ENCODE results near the gene GTF3C5.
"Not testable (repeated sequence)": the region's sequence is repeated elsewhere in the genome, so short reads cannot be mapped to it uniquely, and the experiment has no call there.

Gene GTF3C5

GRCh38 chr9:133083688-133084087 lies 52.9 kb downstream of the GTF3C5 start:
- CTCF ChIA-PET; H3K27ac ChIP-seq (ENCODE audit: insufficient read depth in 1 of 2, low read depth in 1 of 2, low read length in 2 of 2, poor library complexity in 1 of 2, severe bottlenecking in 2 of 2); H3K27me3 ChIP-seq (replicated peaks in 2 of 5; ENCODE audit: control insufficient read depth in 4 of 5, insufficient read depth in 5 of 5, low read length in 4 of 5); POLR2A ChIA-PET; H3K9me3 ChIP-seq (ENCODE audit: control extremely low read depth in 1 of 5, control insufficient read depth in 4 of 5, insufficient read depth in 2 of 5, low read depth in 1 of 5, low read length in 4 of 5); H3K4me3 ChIP-seq (ENCODE audit: control insufficient read depth in 1 of 7, extremely low read depth in 1 of 7, insufficient read depth in 4 of 7, low read depth in 2 of 7, low read length in 6 of 7); H3K36me3 ChIP-seq (ENCODE audit: control insufficient read depth in 4 of 4, insufficient read depth in 4 of 4, low read length in 3 of 4); DNase-seq: not testable (repeated sequence)
- H3K4me1 ChIP-seq (ENCODE audit: control extremely low read depth in 1 of 4, control insufficient read depth in 4 of 4, insufficient read depth in 4 of 4, low read length in 3 of 4): peaks cover 2 to 30% (median 21%) of the 10 kb centered on the region in 4 experiments
- WGBS (ENCODE audit: insufficient coverage): no CpG with 5 or more reads among the region's 9 CpGs

GRCh38 chr9:133086212-133086860 lies 55.5 kb downstream of the GTF3C5 start:
- 91% methylated on average over 10 of the region's 17 CpGs for WGBS (ENCODE audit: insufficient coverage)
- H3K9me3 ChIP-seq (ENCODE audit: control extremely low read depth in 1 of 5, control insufficient read depth in 4 of 5, insufficient read depth in 2 of 5, low read depth in 1 of 5, low read length in 4 of 5); DNase-seq; CTCF ChIA-PET; H3K27me3 ChIP-seq (replicated peaks in 2 of 5; ENCODE audit: control insufficient read depth in 4 of 5, insufficient read depth in 5 of 5, low read length in 4 of 5); H3K36me3 ChIP-seq (ENCODE audit: control insufficient read depth in 4 of 4, insufficient read depth in 4 of 4, low read length in 3 of 4); POLR2A ChIA-PET; H3K27ac ChIP-seq (ENCODE audit: insufficient read depth in 1 of 2, low read depth in 1 of 2, low read length in 2 of 2, poor library complexity in 1 of 2, severe bottlenecking in 2 of 2); H3K4me3 ChIP-seq (ENCODE audit: control insufficient read depth in 1 of 7, extremely low read depth in 1 of 7, insufficient read depth in 4 of 7, low read depth in 2 of 7, low read length in 6 of 7): not testable (repeated sequence)
- peaks cover 0 to 13% (median 11%) of the 10 kb centered on the region in 4 experiments for H3K4me1 ChIP-seq (ENCODE audit: control extremely low read depth in 1 of 4, control insufficient read depth in 4 of 4, insufficient read depth in 4 of 4, low read length in 3 of 4)

DNA sequence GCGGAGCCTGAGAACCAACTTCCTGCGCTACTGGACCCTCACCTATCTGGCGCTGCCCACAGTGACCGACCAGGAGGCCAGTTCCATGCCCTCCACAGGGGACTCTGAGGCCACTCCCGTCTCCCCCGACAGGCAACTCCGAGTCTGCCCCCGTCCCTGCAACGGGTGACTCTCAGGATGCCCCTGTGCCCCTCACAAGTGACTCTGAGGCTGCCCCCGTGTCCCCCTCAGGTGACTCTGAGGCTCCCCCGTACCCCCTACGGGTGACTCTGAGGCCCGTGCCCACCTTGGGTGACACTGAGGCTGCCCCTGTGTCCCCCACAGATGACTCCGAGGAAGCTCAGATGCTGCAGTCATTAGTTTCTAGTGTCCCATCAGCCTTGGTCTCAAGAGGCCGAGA lies 56.1 kb downstream of the GTF3C5 start:
- Histone ChIP-seq H3K9me3 (ENCODE audit: control extremely low read depth in 1 of 5, control insufficient read depth in 4 of 5, insufficient read depth in 2 of 5, low read depth in 1 of 5, low read length in 4 of 5) (no peaks in the 10 kb centered on the region), H3K4me1 (ENCODE audit: control extremely low read depth in 1 of 4, control insufficient read depth in 4 of 4, insufficient read depth in 4 of 4, low read length in 3 of 4) (peaks cover 0 to 7% (median 6%) of the 10 kb centered on the region in 4 experiments), H3K36me3 (ENCODE audit: control insufficient read depth in 4 of 4, insufficient read depth in 4 of 4, low read length in 3 of 4) (no peaks in the 10 kb centered on the region), H3K27ac (ENCODE audit: insufficient read depth in 1 of 2, low read depth in 1 of 2, low read length in 2 of 2, poor library complexity in 1 of 2, severe bottlenecking in 2 of 2) (no peak overlapping the region), H3K4me3 (ENCODE audit: control insufficient read depth in 1 of 7, extremely low read depth in 1 of 7, insufficient read depth in 4 of 7, low read depth in 2 of 7, low read length in 6 of 7) (no peak overlapping the region), H3K27me3 (replicated peaks in 2 of 5; ENCODE audit: control insufficient read depth in 4 of 5, insufficient read depth in 5 of 5, low read length in 4 of 5) (no peaks in the 10 kb centered on the region)
- no peak for DNase-seq
- 87% methylated on average over 10 of the region's 15 CpGs for WGBS (ENCODE audit: insufficient coverage)
- CTCF ChIA-PET: no interaction called here
- POLR2A ChIA-PET: no interaction called here

- Histone ChIP-seq H3K9me3 (ENCODE audit: control extremely low read depth in 1 of 5, control insufficient read depth in 4 of 5, insufficient read depth in 2 of 5, low read depth in 1 of 5, low read length in 4 of 5) (no peaks in the 10 kb centered on the region), H3K27me3 (replicated peaks in 2 of 5; ENCODE audit: control insufficient read depth in 4 of 5, insufficient read depth in 5 of 5, low read length in 4 of 5) (no peaks in the 10 kb centered on the region), H3K27ac (ENCODE audit: insufficient read depth in 1 of 2, low read depth in 1 of 2, low read length in 2 of 2, poor library complexity in 1 of 2, severe bottlenecking in 2 of 2) (no peak overlapping the region), H3K4me1 (ENCODE audit: control extremely low read depth in 1 of 4, control insufficient read depth in 4 of 4, insufficient read depth in 4 of 4, low read length in 3 of 4) (peaks cover 0 to 3% (median 2%) of the 10 kb centered on the region in 4 experiments), H3K4me3 (ENCODE audit: control insufficient read depth in 1 of 7, extremely low read depth in 1 of 7, insufficient read depth in 4 of 7, low read depth in 2 of 7, low read length in 6 of 7) (no peak overlapping the region), H3K36me3 (ENCODE audit: control insufficient read depth in 4 of 4, insufficient read depth in 4 of 4, low read length in 3 of 4) (no peaks in the 10 kb centered on the region)
- CTCF ChIA-PET: no interaction called here
- WGBS (ENCODE audit: insufficient coverage): 98% methylated on average over 5 of the region's 7 CpGs
- POLR2A ChIA-PET: no interaction called here
- DNase-seq: no peak
Measured at GRCh38 chr9:133087429-133088145, 56.8 kb downstream of the GTF3C5 start.

DNA sequence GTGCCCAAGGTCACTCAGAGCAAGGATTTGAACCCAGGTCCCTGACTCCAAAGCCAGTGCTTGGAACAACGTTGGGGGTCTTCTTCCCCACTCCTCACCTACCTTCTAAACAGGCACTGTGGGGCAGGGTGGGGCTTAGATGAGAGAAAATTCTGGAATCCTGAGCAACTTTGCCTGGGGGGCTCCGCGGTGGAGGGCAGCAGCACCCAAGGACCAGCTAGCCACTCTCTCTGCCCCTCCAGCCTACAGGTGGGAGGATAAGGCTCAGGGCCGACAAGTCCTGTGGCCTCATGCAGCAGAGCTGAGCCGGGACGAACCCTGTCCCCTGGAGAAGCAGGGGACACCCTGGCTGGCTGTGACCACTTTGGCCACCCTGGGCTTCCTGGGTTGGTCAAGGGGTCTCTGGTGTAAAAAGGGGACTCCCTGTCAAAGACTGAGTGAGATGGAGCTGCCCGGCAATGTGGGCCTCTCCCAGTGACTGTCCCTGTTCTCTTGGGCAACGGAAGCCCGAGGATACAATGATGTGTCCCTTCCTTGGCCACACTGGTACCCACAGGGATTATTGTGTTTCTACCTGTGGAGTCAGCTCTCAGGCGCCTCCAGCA lies 57.5 kb downstream of the GTF3C5 start:
- no peaks in the 10 kb centered on the region for H3K27me3 ChIP-seq (replicated peaks in 2 of 5; ENCODE audit: control insufficient read depth in 4 of 5, insufficient read depth in 5 of 5, low read length in 4 of 5)
- 97% methylated on average over 8 of the region's 10 CpGs for WGBS (ENCODE audit: insufficient coverage)
- DNase-seq: no peak
- H3K4me1 ChIP-seq (ENCODE audit: control extremely low read depth in 1 of 4, control insufficient read depth in 4 of 4, insufficient read depth in 4 of 4, low read length in 3 of 4): peaks cover 0 to 3% (median 2%) of the 10 kb centered on the region in 4 experiments
- ChIA-PET CTCF (interaction anchor here (2.1 kb wide), 1 partner anchor 59 kb away, joined by 8 read pairs; no protein-coding TSS in a partner anchor), POLR2A (no interaction called here)
- no peaks in the 10 kb centered on the region for H3K9me3 ChIP-seq (ENCODE audit: control extremely low read depth in 1 of 5, control insufficient read depth in 4 of 5, insufficient read depth in 2 of 5, low read depth in 1 of 5, low read length in 4 of 5)
- H3K27ac ChIP-seq (ENCODE audit: insufficient read depth in 1 of 2, low read depth in 1 of 2, low read length in 2 of 2, poor library complexity in 1 of 2, severe bottlenecking in 2 of 2): no peak overlapping the region
- H3K36me3 ChIP-seq (ENCODE audit: control insufficient read depth in 4 of 4, insufficient read depth in 4 of 4, low read length in 3 of 4): no peaks in the 10 kb centered on the region
- no peak overlapping the region for H3K4me3 ChIP-seq (ENCODE audit: control insufficient read depth in 1 of 7, extremely low read depth in 1 of 7, insufficient read depth in 4 of 7, low read depth in 2 of 7, low read length in 6 of 7)

- whole genome bisulfite sequencing (ENCODE audit: insufficient coverage): 97% methylated on average over 7 of the region's 7 CpGs
- CTCF ChIA-PET: interaction anchor here (1.0 to 2.1 kb wide), 2 partner anchors 59 to 71 kb away, joined by 3 to 8 read pairs; no protein-coding TSS in a partner anchor
- H3K4me3 ChIP-seq (ENCODE audit: control insufficient read depth in 1 of 7, extremely low read depth in 1 of 7, insufficient read depth in 4 of 7, low read depth in 2 of 7, low read length in 6 of 7): no peak overlapping the region
Measured at GRCh38 chr9:133088756-133089155, 58.0 kb downstream of the GTF3C5 start.

DNA sequence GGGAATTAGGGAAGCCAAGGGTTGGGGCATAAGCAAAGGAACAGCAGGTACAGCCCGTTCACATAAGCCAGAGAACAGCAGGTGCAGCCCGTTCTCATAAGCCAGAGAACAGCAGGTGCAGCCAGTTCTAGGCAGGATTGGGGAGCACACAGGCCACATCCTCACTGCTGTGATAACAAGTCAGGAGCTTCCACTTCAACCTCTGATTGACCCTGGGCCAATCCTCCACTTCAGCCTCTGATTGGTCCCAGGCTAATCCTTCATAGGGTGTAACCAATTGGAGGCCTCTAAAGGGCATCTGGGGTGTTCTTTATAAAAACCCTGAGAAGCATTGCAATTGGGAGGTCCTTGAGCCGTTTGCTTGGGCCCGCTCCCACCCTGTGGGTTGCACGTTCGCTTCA lies 58.5 kb downstream of the GTF3C5 start:
- no peaks in the 10 kb centered on the region for H3K27me3 ChIP-seq (replicated peaks in 2 of 5; ENCODE audit: control insufficient read depth in 4 of 5, insufficient read depth in 5 of 5, low read length in 4 of 5)
- H3K4me1 ChIP-seq (ENCODE audit: control extremely low read depth in 1 of 4, control insufficient read depth in 4 of 4, insufficient read depth in 4 of 4, low read length in 3 of 4): peaks cover 0 to 3% (median 0%) of the 10 kb centered on the region in 4 experiments
- ChIA-PET POLR2A (no interaction called here), CTCF (interaction anchor here (1.0 to 2.1 kb wide), 4 partner anchors 10 to 71 kb away, joined by 3 to 8 read pairs (median 4); no protein-coding TSS in a partner anchor)
- no peak overlapping the region for H3K4me3 ChIP-seq (ENCODE audit: control insufficient read depth in 1 of 7, extremely low read depth in 1 of 7, insufficient read depth in 4 of 7, low read depth in 2 of 7, low read length in 6 of 7)
- H3K36me3 ChIP-seq (ENCODE audit: control insufficient read depth in 4 of 4, insufficient read depth in 4 of 4, low read length in 3 of 4): no peaks in the 10 kb centered on the region
- no peaks in the 10 kb centered on the region for H3K9me3 ChIP-seq (ENCODE audit: control extremely low read depth in 1 of 5, control insufficient read depth in 4 of 5, insufficient read depth in 2 of 5, low read depth in 1 of 5, low read length in 4 of 5)
- H3K27ac ChIP-seq (ENCODE audit: insufficient read depth in 1 of 2, low read depth in 1 of 2, low read length in 2 of 2, poor library complexity in 1 of 2, severe bottlenecking in 2 of 2): no peak overlapping the region
- 100% methylated on average over 3 of the region's 6 CpGs for WGBS (ENCODE audit: insufficient coverage)
- DNase-seq: peak in 1 of 3 donors; percentile 21

More at GRCh38 chr9:133088756-133089155, 58.0 kb downstream of the GTF3C5 start:
- POLR2A ChIA-PET: no interaction called here
- Histone ChIP-seq H3K27me3 (replicated peaks in 2 of 5; ENCODE audit: control insufficient read depth in 4 of 5, insufficient read depth in 5 of 5, low read length in 4 of 5) (no peaks in the 10 kb centered on the region), H3K36me3 (ENCODE audit: control insufficient read depth in 4 of 4, insufficient read depth in 4 of 4, low read length in 3 of 4) (no peaks in the 10 kb centered on the region), H3K9me3 (ENCODE audit: control extremely low read depth in 1 of 5, control insufficient read depth in 4 of 5, insufficient read depth in 2 of 5, low read depth in 1 of 5, low read length in 4 of 5) (no peaks in the 10 kb centered on the region), H3K4me1 (ENCODE audit: control extremely low read depth in 1 of 4, control insufficient read depth in 4 of 4, insufficient read depth in 4 of 4, low read length in 3 of 4) (peaks cover 0 to 3% (median under 1%) of the 10 kb centered on the region in 4 experiments), H3K27ac (ENCODE audit: insufficient read depth in 1 of 2, low read depth in 1 of 2, low read length in 2 of 2, poor library complexity in 1 of 2, severe bottlenecking in 2 of 2) (no peak overlapping the region)
- no peak for DNase-seq

Measured in common myeloid progenitor, CD34-positive (primary cell).